Stimulated activated CD8-positive, alpha-beta memory T cell treated with anti-CD3 and anti-CD28 coated beads, Interleukin-12 subunit alpha, Interleukin-12 subunit beta, amount 100 ng/mL, for 24 hours (primary cell): Measurements from ENCODE around the gene ATAD3C.
A peak's percentile ranks its signal among the peaks of the same experiment; 100 is the strongest.

ENCODE experiments used
- DNase-seq: peaks from one replicate; pipeline ENCODE4 v3.0.0-alpha.2; 2020; ENCODE audit errors: extremely low read depth

ATAD3C gene

GRCh38 chr1:1430992-1431844 lies 18.3 kb upstream of the ATAD3C start:
- no peak for DNase-seq

- DNase-seq = no peak
Observed at GRCh38 chr1:1431845-1432273, 17.6 kb upstream of the ATAD3C start.

GRCh38 chr1:1432274-1432950 lies 17.1 kb upstream of the ATAD3C start:
- no peak for DNase-seq

GRCh38 chr1:1432951-1433803 lies 16.3 kb upstream of the ATAD3C start:
- DNase-seq = no peak

GRCh38 chr1:1433804-1434130 lies 15.7 kb upstream of the ATAD3C start:
- peak; percentile 36 for DNase-seq

- no peak for DNase-seq
Observed at GRCh38 chr1:1434131-1434823, 15.2 kb upstream of the ATAD3C start.

GRCh38 chr1:1434824-1435105 lies 14.7 kb upstream of the ATAD3C start:
- no peak for DNase-seq

- peak; percentile 20 for DNase-seq
Observed at GRCh38 chr1:1435106-1435903, 14.2 kb upstream of the ATAD3C start, which contains the start of gene VWA1. Gene VWA1, plus strand, starts transcription at chr1:1435690. Its CDS starts 59 bp downstream, at chr1:1435749.

GRCh38 chr1:1435911-1436629 lies 13.4 kb upstream of the ATAD3C start:
- no peak for DNase-seq

GRCh38 chr1:1436630-1437032 lies 12.9 kb upstream of the ATAD3C start:
- DNase-seq = no peak

GRCh38 chr1:1437033-1437903 lies 12.2 kb upstream of the ATAD3C start:
- no peak for DNase-seq

GRCh38 chr1:1437904-1438376 lies 11.5 kb upstream of the ATAD3C start:
- no peak for DNase-seq

- no peak for DNase-seq
Observed at GRCh38 chr1:1438531-1439381, 10.7 kb upstream of the ATAD3C start.

GRCh38 chr1:1439546-1440261 lies 9.8 kb upstream of the ATAD3C start:
- DNase-seq = no peak

GRCh38 chr1:1440262-1441001 lies 9.1 kb upstream of the ATAD3C start:
- DNase-seq = no peak

GRCh38 chr1:1441002-1441888 lies 8.2 kb upstream of the ATAD3C start:
- DNase-seq = peak; percentile 26
